Esophagus muscularis mucosa (tissue), 4 donors: Measurements from ENCODE around the gene GTF2IRD1.

Experiments
- CTCF ChIP-seq, 3 experiments: fragments of 200-600 bp in 2 of 3; fragments of 450-650 bp in 1 of 3; sonication (generic) in 2 of 3; IDR thresholded peaks; one replicate each; pipeline ENCODE4 v1.5.1; 2017 to 2019; ENCODE audit warnings: antibody characterized with exemption in 3 of 3, mild to moderate bottlenecking in 2 of 3, moderate library complexity in 1 of 3
- EP300 ChIP-seq: sonication (generic); formaldehyde crosslinking; IDR thresholded peaks from one replicate; pipeline ENCODE4 v1.6.1; 2017; ENCODE audit warnings: antibody characterized with exemption
- POLR2A ChIP-seq: fragments of 450-650 bp; IDR thresholded peaks from one replicate; pipeline ENCODE4 v1.6.1; 2017; ENCODE audit warnings: antibody characterized with exemption, moderate library complexity, mild to moderate bottlenecking, low read depth
- POLR2AphosphoS5 ChIP-seq, 2 donors: sonication (generic); formaldehyde crosslinking; IDR thresholded peaks; one replicate each; pipeline ENCODE4 v1.6.1; 2017; ENCODE audit warnings: antibody characterized with exemption in 2 of 2

GRCh38 chr7:74544706-74545469 lies 91.2 kb downstream of the GTF2IRD1 start:
- TF ChIP-seq POLR2A: no peak
- no peak for TF ChIP-seq EP300
- TF ChIP-seq CTCF (IDR thresholded peaks at IDR 0.05): peak; percentile 33 to 54 (median 33)
- no peak for TF ChIP-seq POLR2AphosphoS5 (IDR thresholded peaks at IDR 0.05)
